Measurements from ENCODE around the gene CENPF.

Gene CENPF

DNA sequence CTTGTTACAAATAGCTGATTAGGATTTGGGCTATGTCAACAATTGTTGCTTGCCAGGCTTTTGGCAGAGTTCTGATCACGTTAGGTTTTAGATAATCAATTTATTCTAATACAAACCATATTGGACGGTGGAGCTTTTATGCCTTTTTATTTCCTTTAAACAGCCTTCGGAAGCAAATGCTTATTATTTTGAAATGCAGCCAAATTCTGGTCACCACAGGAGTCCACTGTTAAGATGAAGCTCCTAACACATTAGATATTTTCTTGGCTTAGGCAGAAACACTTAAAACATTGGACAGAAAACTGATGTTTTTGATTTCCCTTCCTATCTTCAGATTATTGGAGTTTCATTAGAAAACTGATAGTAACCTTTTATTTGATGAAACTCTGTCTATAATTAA, 82.9 kb downstream of the CENPF start:
- Histone ChIP-seq H3K9ac (ENCODE audit: low read length) (no peak overlapping the region), H3K27ac (ENCODE audit: low read length) (no peak overlapping the region), H3K79me2 (ENCODE audit: low read length) (no peaks in the 10 kb centered on the region), H3K27me3 (ENCODE audit: low read depth, low read length) (no peaks in the 10 kb centered on the region), H2AFZ (ENCODE audit: low read depth, low read length) (no peak overlapping the region), H3K36me3 (replicated peaks; ENCODE audit: low read depth, low read length) (no peaks in the 10 kb centered on the region), H4K20me1 (ENCODE audit: insufficient read depth, low read length) (no peaks in the 10 kb centered on the region), H3K4me1 (ENCODE audit: low read length) (no peaks in the 10 kb centered on the region), H3K4me2 (ENCODE audit: low read length) (no peak overlapping the region), H3K9me3 (ENCODE audit: insufficient read depth, low read length) (no peaks in the 10 kb centered on the region), H3K4me3 (ENCODE audit: low read length) (no peak overlapping the region)
- TF ChIP-seq, protein P1, sequence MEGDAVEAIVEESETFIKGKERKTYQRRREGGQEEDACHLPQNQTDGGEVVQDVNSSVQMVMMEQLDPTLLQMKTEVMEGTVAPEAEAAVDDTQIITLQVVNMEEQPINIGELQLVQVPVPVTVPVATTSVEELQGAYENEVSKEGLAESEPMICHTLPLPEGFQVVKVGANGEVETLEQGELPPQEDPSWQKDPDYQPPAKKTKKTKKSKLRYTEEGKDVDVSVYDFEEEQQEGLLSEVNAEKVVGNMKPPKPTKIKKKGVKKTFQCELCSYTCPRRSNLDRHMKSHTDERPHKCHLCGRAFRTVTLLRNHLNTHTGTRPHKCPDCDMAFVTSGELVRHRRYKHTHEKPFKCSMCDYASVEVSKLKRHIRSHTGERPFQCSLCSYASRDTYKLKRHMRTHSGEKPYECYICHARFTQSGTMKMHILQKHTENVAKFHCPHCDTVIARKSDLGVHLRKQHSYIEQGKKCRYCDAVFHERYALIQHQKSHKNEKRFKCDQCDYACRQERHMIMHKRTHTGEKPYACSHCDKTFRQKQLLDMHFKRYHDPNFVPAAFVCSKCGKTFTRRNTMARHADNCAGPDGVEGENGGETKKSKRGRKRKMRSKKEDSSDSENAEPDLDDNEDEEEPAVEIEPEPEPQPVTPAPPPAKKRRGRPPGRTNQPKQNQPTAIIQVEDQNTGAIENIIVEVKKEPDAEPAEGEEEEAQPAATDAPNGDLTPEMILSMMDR (IDR thresholded peaks at IDR 0.05; ENCODE audit: low read depth, low read length), result no peak
- TF ChIP-seq EZH2phosphoT487 (IDR thresholded peaks at IDR 0.05; ENCODE audit: low read depth), result no peak

DNA sequence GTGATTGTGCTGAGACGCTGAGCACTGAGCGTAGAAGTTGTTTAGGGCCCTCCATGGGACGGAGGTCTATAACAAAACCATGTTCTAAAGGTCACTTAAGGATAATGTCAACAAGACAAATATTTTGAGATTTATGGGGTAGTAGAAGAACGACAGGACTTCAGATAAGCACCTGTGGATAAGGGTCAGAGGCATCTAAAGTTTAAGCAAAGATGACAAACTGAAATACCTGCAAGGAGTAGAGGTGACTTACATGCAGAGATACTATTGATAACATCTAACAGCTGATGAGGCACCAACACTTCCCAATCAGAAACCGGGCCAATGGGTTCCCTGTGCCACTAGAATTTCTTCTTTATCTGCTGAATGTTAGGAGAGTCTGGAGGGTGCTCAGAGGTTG, 83.5 kb downstream of the CENPF start:
- no peak overlapping the region for H2AFZ ChIP-seq (ENCODE audit: low read depth, low read length)
- no peaks in the 10 kb centered on the region for H3K4me1 ChIP-seq (ENCODE audit: low read length)
- H3K36me3 ChIP-seq (replicated peaks; ENCODE audit: low read depth, low read length), result no peaks in the 10 kb centered on the region
- no peaks in the 10 kb centered on the region for H3K27me3 ChIP-seq (ENCODE audit: low read depth, low read length)
- H3K9ac ChIP-seq (ENCODE audit: low read length), result no peak overlapping the region
- no peaks in the 10 kb centered on the region for H4K20me1 ChIP-seq (ENCODE audit: insufficient read depth, low read length)
- no peak overlapping the region for H3K4me2 ChIP-seq (ENCODE audit: low read length)
- no peaks in the 10 kb centered on the region for H3K79me2 ChIP-seq (ENCODE audit: low read length)
- no peaks in the 10 kb centered on the region for H3K9me3 ChIP-seq (ENCODE audit: insufficient read depth, low read length)
- no peak overlapping the region for H3K27ac ChIP-seq (ENCODE audit: low read length)
- TF ChIP-seq, protein P1 (IDR thresholded peaks at IDR 0.05; ENCODE audit: low read depth, low read length), result no peak
- TF ChIP-seq EZH2phosphoT487 (IDR thresholded peaks at IDR 0.05; ENCODE audit: low read depth), result no peak
- H3K4me3 ChIP-seq (ENCODE audit: low read length), result no peak overlapping the region

DNA sequence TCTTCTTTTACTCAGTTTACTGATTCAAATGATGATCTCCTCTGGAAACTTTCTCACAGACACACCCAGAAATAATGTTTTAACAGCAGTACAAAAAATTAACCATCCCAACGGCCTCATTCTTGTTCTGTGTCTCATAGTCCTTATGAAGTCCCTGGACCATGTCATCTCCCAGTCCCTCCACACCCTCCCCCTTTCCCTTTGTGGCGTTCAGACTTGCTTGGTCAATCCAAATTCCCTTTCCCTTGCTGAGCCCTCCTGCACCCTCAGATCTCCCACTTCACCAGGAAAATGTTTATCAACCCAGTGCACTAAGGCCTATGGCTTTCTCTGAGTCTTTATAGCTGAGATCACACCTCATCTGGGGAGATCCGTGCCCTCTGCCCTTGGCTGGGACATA, 85.9 kb downstream of the CENPF start:
- H3K79me2 ChIP-seq (ENCODE audit: low read length), result no peaks in the 10 kb centered on the region
- H2AFZ ChIP-seq (ENCODE audit: low read depth, low read length), result no peak overlapping the region
- H4K20me1 ChIP-seq (ENCODE audit: insufficient read depth, low read length), result no peaks in the 10 kb centered on the region
- no peak overlapping the region for H3K4me3 ChIP-seq (ENCODE audit: low read length)
- no peak overlapping the region for H3K27ac ChIP-seq (ENCODE audit: low read length)
- no peaks in the 10 kb centered on the region for H3K27me3 ChIP-seq (ENCODE audit: low read depth, low read length)
- H3K4me1 ChIP-seq (ENCODE audit: low read length), result no peaks in the 10 kb centered on the region
- no peak overlapping the region for H3K9ac ChIP-seq (ENCODE audit: low read length)
- no peaks in the 10 kb centered on the region for H3K36me3 ChIP-seq (replicated peaks; ENCODE audit: low read depth, low read length)
- H3K9me3 ChIP-seq (ENCODE audit: insufficient read depth, low read length), result no peaks in the 10 kb centered on the region
- no peak overlapping the region for H3K4me2 ChIP-seq (ENCODE audit: low read length)
- no peak for TF ChIP-seq EZH2phosphoT487 (IDR thresholded peaks at IDR 0.05; ENCODE audit: low read depth)
- TF ChIP-seq, protein P1 (IDR thresholded peaks at IDR 0.05; ENCODE audit: low read depth, low read length), result no peak

DNA sequence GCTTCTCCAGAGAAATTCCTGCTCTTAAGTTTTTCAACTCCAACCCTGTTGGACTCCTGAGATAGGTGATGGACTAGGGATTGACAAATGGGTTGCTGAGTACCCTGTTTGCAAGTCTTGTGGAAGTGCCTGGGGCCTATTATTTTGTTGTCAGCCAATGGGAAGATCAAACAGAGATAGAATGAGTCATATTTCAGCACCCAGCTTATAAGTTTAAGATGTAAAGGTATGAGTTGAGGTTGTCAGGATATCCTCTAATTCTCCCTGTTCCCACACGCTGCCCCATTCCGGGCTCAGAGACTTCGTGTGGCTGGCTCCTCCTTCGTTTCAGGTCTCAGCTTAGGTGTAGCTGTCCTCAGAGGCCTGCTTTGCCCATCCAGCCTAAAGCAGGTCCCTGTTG, 91.8 kb downstream of the CENPF start:
- no peak overlapping the region for H3K4me2 ChIP-seq (ENCODE audit: low read length)
- no peak overlapping the region for H2AFZ ChIP-seq (ENCODE audit: low read depth, low read length)
- H3K9me3 ChIP-seq (ENCODE audit: insufficient read depth, low read length), result no peaks in the 10 kb centered on the region
- H3K4me3 ChIP-seq (ENCODE audit: low read length), result no peak overlapping the region
- no peak overlapping the region for H3K9ac ChIP-seq (ENCODE audit: low read length)
- no peaks in the 10 kb centered on the region for H3K79me2 ChIP-seq (ENCODE audit: low read length)
- TF ChIP-seq, protein P1 (IDR thresholded peaks at IDR 0.05; ENCODE audit: low read depth, low read length), result no peak
- TF ChIP-seq EZH2phosphoT487 (IDR thresholded peaks at IDR 0.05; ENCODE audit: low read depth), result no peak
- no peaks in the 10 kb centered on the region for H3K36me3 ChIP-seq (replicated peaks; ENCODE audit: low read depth, low read length)
- no peaks in the 10 kb centered on the region for H3K27me3 ChIP-seq (ENCODE audit: low read depth, low read length)
- no peaks in the 10 kb centered on the region for H3K4me1 ChIP-seq (ENCODE audit: low read length)
- H4K20me1 ChIP-seq (ENCODE audit: insufficient read depth, low read length), result no peaks in the 10 kb centered on the region
- H3K27ac ChIP-seq (ENCODE audit: low read length), result no peak overlapping the region
